HepG2 (cell line): ENCODE data around the gene USB1.

Experiments
- CTCF ChIP-seq: sonication (generic); formaldehyde crosslinking; IDR thresholded peaks from 2 replicates; pipeline ENCODE4 v1.5.0; 2020; ENCODE audit warnings: mild to moderate bottlenecking, missing genetic modification reagents, moderate library complexity
- EZH2 ChIP-seq: conservative IDR thresholded peaks from 2 replicates; pipeline ENCODE4 v1.6.1; 2012; ENCODE audit warnings: mild to moderate bottlenecking, low read depth, low read length, moderate library complexity
- HMG20A ChIP-seq: IDR thresholded peaks from 2 replicates; pipeline ENCODE4 v1.6.1; 2016; ENCODE audit warnings: borderline replicate concordance
- HMGXB3 ChIP-seq: sonication (generic); formaldehyde crosslinking; IDR thresholded peaks from 2 replicates; pipeline ENCODE4 v1.4.0; 2020; ENCODE audit warnings: missing genetic modification reagents, borderline replicate concordance
- HNRNPH1 ChIP-seq: fragments of 200-400 bp; formaldehyde crosslinking; optimal IDR thresholded peaks from 2 replicates; pipeline ENCODE3; 2017; ENCODE audit warnings: mild to moderate bottlenecking, low read depth, low read length
- HOXA5 ChIP-seq: sonication (generic); formaldehyde crosslinking; IDR thresholded peaks from 2 replicates; pipeline ENCODE4 v1.4.0; 2020; ENCODE audit warnings: missing genetic modification reagents
- HOXA9 ChIP-seq: sonication (generic); formaldehyde crosslinking; IDR thresholded peaks from 2 replicates; pipeline ENCODE4 v1.8.1; 2022; ENCODE audit warnings: missing genetic modification reagents, mild to moderate bottlenecking, moderate library complexity, borderline replicate concordance
- MAFF ChIP-seq: IDR thresholded peaks from 2 replicates; pipeline ENCODE4 v1.6.1; 2011; ENCODE audit warnings: low read depth, low read length, improper control_type of control experiment
- POLR2A ChIP-seq, 2 experiments: IDR thresholded peaks; 2 replicates each; pipeline ENCODE4 v1.6.1; 2011; ENCODE audit warnings: low read depth in 2 of 2, low read length in 2 of 2, mild to moderate bottlenecking in 1 of 2, moderate library complexity in 1 of 2; ENCODE audit not compliant: insufficient read depth in 1 of 2
- PRPF4 ChIP-seq: fragments of 200-400 bp; formaldehyde crosslinking; IDR thresholded peaks from 2 replicates; pipeline ENCODE4 v1.6.1; 2016; ENCODE audit warnings: low read length, low read depth; ENCODE audit not compliant: poor library complexity, severe bottlenecking
- SMARCE1 ChIP-seq: fragments of 450-650 bp; IDR thresholded peaks from 2 replicates; pipeline ENCODE4 v1.6.1; 2017; ENCODE audit warnings: borderline replicate concordance
- TF ChIP-seq, protein P1 (sequence below): sonication (generic); formaldehyde crosslinking; IDR thresholded peaks from 2 replicates; pipeline ENCODE4 v1.5.1; 2020; ENCODE audit warnings: missing genetic modification reagents, mild to moderate bottlenecking, borderline replicate concordance

DNA sequence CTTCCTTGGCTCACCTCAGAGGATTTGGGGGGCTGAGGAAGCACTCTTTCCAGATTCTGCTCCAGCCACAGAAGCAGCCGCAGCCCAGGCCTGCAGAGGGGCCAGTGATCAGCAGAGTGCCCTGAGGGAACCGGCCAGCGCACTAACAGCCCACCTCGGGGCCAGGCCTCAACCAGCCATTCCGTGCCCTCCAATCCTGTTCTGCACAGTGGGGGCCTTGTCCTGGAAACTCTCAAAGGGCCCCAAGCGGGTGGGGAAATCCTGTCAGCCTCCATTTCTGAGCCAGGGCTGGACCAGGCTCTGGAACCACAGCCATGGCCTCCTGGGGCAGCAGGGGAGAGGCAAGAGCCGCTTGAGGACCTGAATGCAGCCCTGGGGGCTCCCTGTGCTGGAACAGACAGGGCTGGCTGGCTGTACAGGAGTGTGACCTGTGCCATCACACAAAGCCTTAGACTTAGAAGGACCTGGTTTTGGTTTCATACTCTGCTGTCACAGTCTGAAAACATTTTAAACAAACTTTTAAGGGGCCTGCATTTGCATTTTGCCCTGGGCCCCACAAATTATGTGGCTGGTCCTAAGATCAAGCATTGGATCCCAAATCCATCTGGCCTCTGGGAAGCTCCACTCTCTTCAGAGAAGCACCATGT, 40.3 kb upstream of the USB1 start:
- no peak for TF ChIP-seq HMGXB3
- TF ChIP-seq HOXA9, result no peak
- no peak for TF ChIP-seq CTCF (CRISPR knock-in tag)
- TF ChIP-seq POLR2A (IDR thresholded peaks at IDR 0.05; ENCODE audit: insufficient read depth in 1 of 2, low read depth in 2 of 2, low read length in 2 of 2), result no peak
- TF ChIP-seq PRPF4, result no peak
- TF ChIP-seq HOXA5 (CRISPR knock-in tag), result no peak
- no peak for TF ChIP-seq EZH2
- TF ChIP-seq SMARCE1, result no peak
- TF ChIP-seq, protein P1, sequence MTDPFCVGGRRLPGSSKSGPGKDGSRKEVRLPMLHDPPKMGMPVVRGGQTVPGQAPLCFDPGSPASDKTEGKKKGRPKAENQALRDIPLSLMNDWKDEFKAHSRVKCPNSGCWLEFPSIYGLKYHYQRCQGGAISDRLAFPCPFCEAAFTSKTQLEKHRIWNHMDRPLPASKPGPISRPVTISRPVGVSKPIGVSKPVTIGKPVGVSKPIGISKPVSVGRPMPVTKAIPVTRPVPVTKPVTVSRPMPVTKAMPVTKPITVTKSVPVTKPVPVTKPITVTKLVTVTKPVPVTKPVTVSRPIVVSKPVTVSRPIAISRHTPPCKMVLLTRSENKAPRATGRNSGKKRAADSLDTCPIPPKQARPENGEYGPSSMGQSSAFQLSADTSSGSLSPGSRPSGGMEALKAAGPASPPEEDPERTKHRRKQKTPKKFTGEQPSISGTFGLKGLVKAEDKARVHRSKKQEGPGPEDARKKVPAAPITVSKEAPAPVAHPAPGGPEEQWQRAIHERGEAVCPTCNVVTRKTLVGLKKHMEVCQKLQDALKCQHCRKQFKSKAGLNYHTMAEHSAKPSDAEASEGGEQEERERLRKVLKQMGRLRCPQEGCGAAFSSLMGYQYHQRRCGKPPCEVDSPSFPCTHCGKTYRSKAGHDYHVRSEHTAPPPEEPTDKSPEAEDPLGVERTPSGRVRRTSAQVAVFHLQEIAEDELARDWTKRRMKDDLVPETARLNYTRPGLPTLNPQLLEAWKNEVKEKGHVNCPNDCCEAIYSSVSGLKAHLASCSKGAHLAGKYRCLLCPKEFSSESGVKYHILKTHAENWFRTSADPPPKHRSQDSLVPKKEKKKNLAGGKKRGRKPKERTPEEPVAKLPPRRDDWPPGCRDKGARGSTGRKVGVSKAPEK (CRISPR knock-in tag), result no peak
- TF ChIP-seq HMG20A (CRISPR knock-in tag), result no peak
- no peak for TF ChIP-seq HNRNPH1
- TF ChIP-seq MAFF, result no peak
